Cortex of kidney (tissue), 1 donor: ENCODE data around the gene DGUOK.

Experiments used
- DNase-seq: peaks from one replicate; lab custom pipeline; 2025; lab: John Stamatoyannopoulos, UW

The DGUOK gene

GRCh38 chr2:73998933-73999332, 72.3 kb downstream of the DGUOK start:
- DNase-seq = no peak

- no peak for DNase-seq
Observed at GRCh38 chr2:73999881-74000597, 73.4 kb downstream of the DGUOK start.

GRCh38 chr2:74000666-74001065, 74.0 kb downstream of the DGUOK start:
- no peak for DNase-seq

DNA sequence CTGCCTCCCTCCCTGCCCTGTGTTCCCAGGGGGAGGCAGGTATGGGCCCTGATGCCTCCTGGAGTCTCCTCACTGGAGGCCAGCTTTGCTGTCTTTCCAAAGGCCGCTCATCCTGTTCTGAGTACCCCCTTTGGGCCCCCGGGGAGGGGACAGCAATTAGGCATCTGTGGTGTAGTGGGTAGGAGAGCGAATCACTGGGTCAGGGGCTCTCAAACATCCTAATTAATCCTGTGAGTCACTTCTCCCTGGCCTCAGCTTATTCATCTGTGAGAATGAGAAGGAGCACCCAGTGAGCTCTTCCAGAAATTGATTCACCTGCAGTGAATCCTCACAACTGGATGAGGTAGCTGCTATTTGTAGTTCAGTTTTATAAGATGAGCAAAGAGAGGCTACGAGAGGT, 74.4 kb downstream of the DGUOK start:
- DNase-seq = no peak

- no peak for DNase-seq
Observed at GRCh38 chr2:74001781-74002504, 75.3 kb downstream of the DGUOK start.

GRCh38 chr2:74002505-74003421, 76.1 kb downstream of the DGUOK start:
- DNase-seq = no peak

DNA sequence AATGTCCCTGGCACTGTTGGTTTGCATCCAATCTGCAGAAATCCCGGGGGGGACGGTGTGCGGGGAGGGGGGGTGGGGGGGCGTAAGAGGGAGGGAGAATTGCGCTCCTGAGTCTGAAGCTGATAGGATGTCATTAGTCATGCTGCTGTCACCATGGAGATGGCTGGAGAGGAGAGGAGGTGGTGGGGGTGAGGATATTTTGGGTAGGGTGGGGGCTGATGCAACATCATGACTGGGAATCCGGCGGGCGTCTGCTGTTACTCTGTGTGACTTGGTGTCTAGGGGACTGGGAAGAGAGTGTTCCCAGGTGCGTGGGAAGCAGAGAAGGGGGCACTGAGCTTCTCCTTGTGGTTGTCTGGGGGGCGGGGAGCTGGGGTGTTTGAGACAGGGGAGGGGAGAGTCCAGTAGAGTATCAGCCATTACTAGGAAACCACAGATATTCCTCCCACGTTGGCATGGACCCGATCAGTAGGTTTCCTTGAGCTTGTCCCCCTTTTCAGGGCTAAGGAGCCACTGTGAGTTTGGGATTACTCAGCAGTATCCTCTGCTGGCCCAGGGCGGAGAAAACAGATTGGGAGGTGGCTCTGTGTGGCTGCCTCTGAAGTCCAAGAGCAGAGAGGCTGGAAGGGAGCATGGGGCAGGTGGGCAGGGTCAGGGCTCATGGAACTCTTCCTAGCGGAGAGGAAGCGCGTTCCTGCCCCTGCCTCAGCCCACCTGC, 77.0 kb downstream of the DGUOK start:
- DNase-seq = no peak

DNA sequence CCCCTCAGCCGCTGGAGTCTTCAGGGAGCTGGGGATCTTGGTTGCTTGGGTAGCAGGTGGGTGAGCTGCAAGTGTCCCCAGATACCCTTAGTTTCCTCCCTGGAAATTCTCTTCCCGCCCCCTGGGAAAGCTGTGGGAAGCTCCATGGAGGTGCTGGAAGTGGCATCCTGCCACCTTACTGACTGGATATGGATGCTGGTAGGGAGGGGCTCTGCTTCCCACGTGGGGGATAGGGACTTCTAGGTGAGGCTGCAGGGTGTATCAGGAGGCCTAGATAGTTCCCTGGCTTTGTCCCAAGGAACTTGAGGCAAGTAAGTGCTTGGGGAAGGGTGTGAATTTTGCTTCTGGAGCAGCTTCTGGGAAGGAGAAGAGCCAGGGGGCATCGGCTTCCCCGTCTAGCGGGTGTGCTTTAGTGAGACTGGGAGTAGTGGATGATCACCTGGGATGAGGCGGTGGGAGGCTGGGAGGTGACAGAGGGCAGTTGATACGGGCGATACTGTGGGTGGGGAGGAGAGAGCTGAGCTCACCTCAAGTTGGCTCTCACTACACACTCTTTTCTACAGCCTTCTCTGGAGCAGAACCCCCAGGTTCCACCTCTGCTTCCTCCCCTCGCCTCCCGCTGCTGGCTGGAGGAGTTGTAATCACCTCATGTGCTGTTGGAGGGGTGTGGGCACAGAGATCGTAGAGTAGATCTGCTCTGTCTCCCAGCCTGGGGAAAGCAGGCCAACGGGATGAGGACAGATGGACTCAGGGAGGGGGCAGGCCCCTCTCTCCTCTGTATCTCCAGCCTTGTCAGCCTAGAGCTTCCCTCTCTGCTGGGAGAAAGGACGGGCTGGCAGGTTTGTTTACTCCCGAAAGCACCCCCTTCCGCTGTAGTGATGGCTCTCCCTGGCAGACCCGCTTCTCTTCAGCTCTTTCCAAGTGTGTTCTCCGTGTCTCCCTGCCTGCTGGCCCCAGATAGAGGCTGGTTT, 77.8 kb downstream of the DGUOK start:
- DNase-seq = no peak

- DNase-seq = no peak
Observed at GRCh38 chr2:74005786-74006185, 79.1 kb downstream of the DGUOK start.

GRCh38 chr2:74006459-74006858, 79.8 kb downstream of the DGUOK start:
- DNase-seq = no peak

- no peak for DNase-seq
Observed at GRCh38 chr2:74007121-74007520, 80.4 kb downstream of the DGUOK start.

- no peak for DNase-seq
Observed at GRCh38 chr2:74007711-74008110, 81.0 kb downstream of the DGUOK start.
